GM18868 (cell line): ENCODE data around the gene FRMD4B.
A peak's percentile ranks its signal among the peaks of the same experiment; 100 is the strongest.

ENCODE experiments used
- ATAC-seq: cut with Tn5 transposase; IDR thresholded peaks from one replicate; pipeline ENCODE4 v1.9.1; 2021; ENCODE audit warnings: mild to moderate bottlenecking, moderate library complexity; ENCODE audit not compliant: unreplicated experiment

Gene FRMD4B

GRCh38 chr3:69142090-69142489 lies 243.8 kb downstream of the FRMD4B start:
- no peak for ATAC-seq

GRCh38 chr3:69141313-69141712 lies 244.6 kb downstream of the FRMD4B start:
- no peak for ATAC-seq

DNA sequence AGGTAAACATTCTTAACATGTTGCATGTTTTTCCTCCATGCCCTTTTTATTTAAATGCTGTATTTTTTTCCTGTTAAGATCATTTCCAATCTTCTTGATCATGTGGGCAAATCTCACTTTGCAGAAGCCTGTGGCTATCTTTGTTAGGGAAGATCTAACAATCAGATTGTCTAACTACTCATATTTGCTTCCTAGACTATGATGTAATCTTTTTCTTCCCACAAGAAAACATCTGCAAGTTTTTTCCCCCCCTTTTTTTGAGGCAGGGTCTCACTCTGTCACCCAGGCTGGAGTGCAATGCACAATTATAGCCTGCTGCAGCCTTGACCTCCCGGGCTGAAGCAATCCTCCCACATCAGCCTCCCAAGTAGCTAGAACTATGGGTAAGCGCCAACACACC lies 248.5 kb downstream of the FRMD4B start:
- ATAC-seq: no peak

GRCh38 chr3:69137005-69137404 lies 248.9 kb downstream of the FRMD4B start:
- no peak for ATAC-seq

DNA sequence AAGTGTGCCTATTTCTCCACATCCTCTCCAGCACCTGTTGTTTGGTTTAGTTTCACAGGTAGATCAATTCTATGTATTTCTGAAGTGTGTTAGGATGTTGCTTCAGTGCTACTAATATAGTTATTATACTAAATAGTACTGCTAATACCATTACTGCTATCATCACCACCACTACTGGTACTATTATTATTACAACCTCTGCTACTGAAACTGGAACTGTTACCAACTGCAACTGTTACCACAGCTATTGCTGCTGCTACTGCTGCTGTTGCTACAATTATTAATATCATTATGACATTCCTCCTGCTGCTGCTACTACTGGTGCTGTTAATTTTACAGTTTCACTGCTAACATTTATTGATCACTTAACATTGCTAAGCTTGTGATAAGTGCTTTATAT lies 255.2 kb downstream of the FRMD4B start:
- peak; percentile 87 for ATAC-seq

DNA sequence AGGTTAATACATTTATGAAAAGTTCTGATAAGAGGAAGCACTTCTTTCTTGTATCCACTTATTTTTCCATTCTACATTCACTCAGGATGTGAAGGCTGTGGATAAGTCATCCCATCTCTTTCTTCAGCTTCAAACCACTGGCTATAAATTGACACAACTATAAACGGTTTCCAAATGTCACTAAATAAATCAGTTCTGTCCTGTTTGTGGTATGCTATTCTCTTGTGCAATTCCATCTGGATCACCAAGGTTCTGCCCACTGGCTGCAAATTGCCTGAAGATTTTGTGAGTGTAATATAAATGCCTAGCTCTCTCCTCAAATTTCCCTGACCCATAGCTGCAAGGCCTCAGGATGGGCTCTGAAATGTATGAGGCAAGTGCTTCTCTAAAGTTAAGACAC lies 256.4 kb downstream of the FRMD4B start:
- no peak for ATAC-seq

DNA sequence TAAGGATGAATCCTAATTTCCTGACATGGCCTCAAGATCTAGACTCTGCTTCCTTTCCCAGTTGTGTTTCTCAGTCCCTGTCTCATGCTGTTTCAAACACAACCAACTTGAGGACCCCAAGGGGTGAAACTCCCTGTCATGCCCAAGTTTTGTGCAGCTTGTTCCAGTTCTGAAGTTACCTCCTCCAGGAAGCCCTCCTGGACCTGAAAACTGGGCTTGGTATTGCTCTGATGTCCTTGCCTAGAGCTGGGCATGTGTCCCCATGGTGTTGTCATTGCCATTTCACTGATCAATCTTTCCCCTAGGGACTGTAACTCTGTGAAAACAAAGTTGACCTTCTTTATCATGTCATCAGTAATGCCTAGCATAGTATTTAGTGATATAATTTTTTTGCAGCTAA lies 257.4 kb downstream of the FRMD4B start:
- ATAC-seq: no peak

DNA sequence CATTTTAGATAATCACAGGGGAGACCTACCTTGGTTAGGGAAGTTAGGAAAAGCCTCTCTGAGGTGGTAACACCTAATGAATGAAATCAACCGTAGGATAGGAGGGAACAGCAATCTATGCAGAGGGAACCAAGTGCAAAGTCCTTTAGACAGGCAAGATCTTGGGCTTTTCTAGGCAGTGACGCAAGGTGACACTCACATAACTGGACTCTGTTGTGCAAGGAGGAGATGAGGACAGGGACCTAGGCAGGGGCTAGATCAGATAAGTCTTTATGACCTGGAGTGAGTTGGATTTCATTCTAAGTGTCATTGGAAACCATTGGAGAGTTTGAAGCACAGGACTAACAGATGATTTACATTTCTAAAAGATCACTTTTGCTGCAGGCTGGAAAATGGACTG lies 258.9 kb downstream of the FRMD4B start:
- no peak for ATAC-seq

- no peak for ATAC-seq
Measured at GRCh38 chr3:69126216-69126615, 259.7 kb downstream of the FRMD4B start.

- ATAC-seq: no peak
Measured at GRCh38 chr3:69122403-69122802, 263.5 kb downstream of the FRMD4B start, which contains the start of gene LMOD3. LMOD3 (minus strand) TSS chr3:69122595; CDS start chr3:69122386, 209 bp downstream.

DNA sequence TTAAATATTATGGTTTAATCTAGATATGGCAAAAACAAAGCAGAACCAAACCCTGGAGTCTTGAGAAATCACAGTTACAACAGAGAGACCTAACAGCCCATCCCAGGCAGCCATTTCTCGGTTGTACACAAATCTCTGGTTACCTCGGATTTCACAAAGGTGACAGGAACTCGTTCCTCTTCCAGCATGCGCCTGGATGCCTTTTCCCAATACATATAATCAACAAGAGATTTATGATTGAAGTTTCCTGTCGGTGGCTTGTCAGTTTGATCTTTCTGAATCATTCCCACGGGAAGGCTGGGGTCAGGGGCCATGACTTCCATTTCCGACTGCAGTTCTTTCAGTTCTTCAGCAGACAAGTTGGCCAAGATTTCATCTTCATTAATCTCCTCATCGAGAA lies 263.9 kb downstream of the FRMD4B start:
- no peak for ATAC-seq

DNA sequence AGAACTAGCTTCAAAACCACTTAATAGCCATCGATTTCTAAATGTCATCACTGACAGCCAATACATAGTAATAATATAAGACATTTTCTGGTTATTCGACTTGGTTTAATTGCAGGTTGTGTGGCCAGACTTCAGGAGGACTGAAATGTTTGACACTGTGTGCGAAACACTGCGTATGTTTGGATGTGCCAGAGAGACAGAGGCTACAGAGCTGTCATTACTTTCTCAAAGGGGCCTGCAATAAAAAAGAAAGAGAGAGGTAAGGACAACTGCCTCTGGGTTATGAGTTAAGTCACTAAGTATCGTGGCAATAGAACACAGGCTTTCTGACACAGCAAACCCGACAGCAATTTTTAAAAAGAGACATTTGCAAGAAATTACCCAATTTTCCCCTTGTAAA lies 264.4 kb downstream of the FRMD4B start:
- no peak for ATAC-seq

- ATAC-seq: peak; percentile 91
Measured at GRCh38 chr3:69120879-69121464, 264.9 kb downstream of the FRMD4B start.
